NCI-H1930 (cell line): ENCODE results near the gene SERPINB5.

Source experiments
- DNase-seq, 2 experiments: peaks; one replicate each; lab custom pipeline; 2025; lab: John Stamatoyannopoulos, UW

SERPINB5 gene

DNA sequence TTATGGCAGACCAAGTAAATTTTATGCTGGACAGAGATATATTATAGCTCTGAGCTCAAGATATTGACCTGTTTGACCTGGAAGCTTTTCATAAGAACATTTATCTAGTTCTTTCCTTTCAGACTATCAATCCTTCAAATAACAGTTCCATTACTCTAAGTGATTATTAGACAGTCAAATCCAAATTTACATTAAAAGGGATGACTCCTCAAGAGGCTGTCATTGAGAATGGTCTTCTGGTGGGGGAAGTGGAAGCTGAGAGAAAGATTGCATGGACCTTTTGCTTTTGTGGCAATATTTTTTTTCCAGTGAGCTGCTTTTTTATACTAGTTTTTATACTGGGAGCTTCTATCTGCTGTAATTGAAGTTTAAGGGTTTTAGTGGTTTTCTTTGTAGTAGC lies 50.5 kb downstream of the SERPINB5 start:
- DNase-seq: no peak

- DNase-seq: no peak
These were observed 52.2 kb downstream of the SERPINB5 start for GRCh38 chr18:63528863-63529492.

GRCh38 chr18:63532471-63532870 lies 55.7 kb downstream of the SERPINB5 start:
- no peak for DNase-seq

- no peak for DNase-seq
These were observed 57.9 kb downstream of the SERPINB5 start for GRCh38 chr18:63534615-63535014.

DNA sequence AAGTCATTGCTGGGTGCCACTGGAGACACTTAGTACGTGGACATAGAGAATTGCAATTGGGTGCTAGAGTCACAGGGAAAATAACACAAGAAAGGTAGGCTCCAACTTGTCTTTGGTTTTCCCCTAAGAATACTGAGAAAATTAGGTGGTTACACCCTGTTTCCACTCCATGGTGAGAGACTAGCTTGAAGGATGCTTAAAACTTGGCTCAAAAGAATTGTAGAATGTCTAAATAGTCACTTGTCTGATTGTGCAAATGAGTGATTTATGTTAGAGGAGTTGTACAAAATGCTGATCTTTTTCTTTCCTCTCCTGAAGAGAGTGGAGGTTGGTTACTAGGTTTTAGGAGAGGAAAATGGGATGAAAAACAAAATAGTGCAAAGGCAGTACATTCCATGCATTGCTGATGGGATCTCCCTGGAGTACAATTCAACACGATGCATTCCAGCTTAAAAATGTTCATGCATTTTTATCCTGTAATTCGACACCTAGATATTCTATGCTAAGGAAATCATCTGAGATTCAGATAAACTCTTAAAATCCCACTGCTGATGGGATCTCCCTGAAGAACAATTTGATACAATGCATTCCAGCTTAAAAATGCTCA lies 63.2 kb downstream of the SERPINB5 start:
- DNase-seq: no peak

DNA sequence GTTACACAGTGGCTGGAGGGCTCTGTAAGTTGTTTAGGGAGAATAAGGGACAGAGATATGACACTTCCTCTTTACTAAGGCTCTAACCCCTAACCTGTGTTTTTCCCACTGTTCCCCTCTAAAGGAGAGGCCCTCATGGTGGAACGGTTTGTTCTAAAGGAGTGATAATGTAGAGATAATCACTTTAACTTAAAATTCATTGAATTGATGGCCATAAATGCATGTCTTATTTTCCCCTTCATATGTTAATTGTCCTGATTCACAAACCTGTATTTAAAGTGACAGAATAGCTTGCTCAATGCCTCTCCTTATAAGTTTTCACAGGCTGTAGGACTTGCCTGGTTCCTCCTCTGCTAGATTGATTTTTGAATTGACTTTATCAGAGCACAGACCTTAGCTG lies 65.3 kb downstream of the SERPINB5 start, which contains the start of gene SERPINB12:
Gene SERPINB12 (plus strand): TSS at position 301 of the 400 bp plus-strand sequence. CDS start 13,791 bp downstream, outside the sequence.
- no peak for DNase-seq

DNA sequence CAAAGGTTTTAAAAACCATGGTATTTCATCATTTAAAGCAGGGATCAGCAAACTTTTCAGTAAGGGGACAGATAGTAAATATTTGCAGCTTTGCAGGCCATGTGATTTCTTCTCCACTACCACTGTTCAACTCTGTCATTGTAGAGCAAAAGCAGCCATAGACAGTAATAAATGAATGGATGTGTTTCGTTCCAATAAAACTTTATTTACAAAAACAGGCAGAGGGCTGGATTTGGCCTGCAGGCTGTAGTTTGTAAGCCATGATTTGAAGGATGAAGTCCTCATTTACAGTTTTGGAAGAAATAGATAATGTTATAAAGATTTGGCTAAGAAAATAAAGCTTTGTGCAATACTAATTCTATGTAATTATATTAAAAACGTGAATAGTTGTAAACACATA lies 67.3 kb downstream of the SERPINB5 start:
- no peak for DNase-seq

DNA sequence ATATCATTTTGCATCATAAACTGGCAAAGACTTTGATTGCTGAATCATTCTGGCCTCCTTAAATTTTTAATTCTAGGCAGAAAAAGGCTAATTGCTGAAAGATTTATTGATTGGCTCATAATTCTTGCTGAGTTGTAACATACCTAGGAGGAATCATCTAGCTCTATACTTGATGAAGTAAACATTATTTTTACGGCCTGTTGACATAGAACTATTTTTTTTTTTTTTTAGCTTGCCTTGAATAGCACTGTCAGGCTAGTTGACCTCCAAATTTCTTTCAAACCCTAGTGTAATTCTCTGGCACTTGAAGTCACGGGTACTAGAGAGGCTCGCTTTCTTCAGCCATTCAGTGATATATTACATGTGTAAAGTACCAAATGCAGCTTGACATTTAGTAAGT lies 68.2 kb downstream of the SERPINB5 start:
- no peak for DNase-seq

- no peak for DNase-seq
These were observed 73.3 kb downstream of the SERPINB5 start for GRCh38 chr18:63550068-63550467.

DNA sequence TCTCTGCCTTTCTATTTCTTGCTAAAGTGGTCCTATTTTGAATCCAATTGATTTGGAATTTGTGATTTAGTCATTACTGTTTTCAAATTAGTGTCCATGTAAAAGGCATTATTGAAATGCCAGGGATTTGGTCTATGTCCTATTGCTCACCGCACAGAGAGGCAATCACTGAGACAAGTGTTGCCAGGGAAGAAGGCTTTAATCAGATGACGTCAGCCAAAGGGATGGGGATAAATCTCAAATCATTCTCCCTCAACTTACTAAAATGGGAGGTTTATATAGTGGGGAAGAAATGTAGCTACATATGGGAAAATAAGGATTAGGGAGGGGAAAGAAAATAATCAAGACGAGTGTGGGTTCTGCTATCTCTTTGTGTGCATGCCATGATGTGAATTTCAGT lies 75.0 kb downstream of the SERPINB5 start:
- DNase-seq: no peak

- DNase-seq: no peak
These were observed 75.8 kb downstream of the SERPINB5 start for GRCh38 chr18:63552581-63552980.

DNA sequence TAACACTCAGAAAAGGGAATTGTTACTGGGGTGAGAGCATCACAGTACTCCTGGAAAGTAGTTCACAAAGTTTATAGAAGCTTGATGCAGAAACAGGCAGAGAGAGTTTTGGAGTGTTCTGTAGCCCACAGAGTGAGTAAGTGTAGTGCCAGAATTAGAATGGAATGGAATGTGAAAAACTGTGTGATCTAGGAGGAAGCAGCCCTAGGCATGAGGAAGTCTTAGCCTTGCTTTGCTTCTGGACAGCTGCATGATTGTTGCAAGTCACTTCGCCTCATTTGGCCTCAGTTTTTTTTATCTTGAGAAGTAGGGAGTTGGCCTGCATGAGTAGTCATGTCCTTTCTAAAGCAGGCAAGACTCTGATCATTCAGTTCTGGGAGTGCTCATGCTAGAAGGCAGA lies 76.3 kb downstream of the SERPINB5 start:
- DNase-seq: no peak
